Measurements from ENCODE around the gene ARHGAP28. TPM values are rescaled to one million over a fixed set of nuclear protein-coding genes. Genes with fewer than 3 reads are reported as not detected.

The ARHGAP28 gene
- 1.5 TPM for total RNA-seq
- long read RNA-seq, partial matches to known transcripts: 0 of 2 reads
- long read RNA-seq, other reads (novel, unspliced or antisense): 1 of 2 reads

- Histone ChIP-seq H3K36me3 (no peaks in the 10 kb centered on the region), H3K4me3 (peak within 1 kb of the TSS; percentile 79), H3K9me3 (replicated peaks) (no peaks in the 10 kb centered on the region), H3K27ac (replicated peaks) (peak within 1 kb of the TSS; percentile 89), H3K4me1 (peaks cover 17% of the 10 kb centered on the region), H3K27me3 (ENCODE audit: low read depth) (no peaks in the 10 kb centered on the region)
- peak; percentile 55 for TF ChIP-seq CTCF (IDR thresholded peaks at IDR 0.05; ENCODE audit: borderline replicate concordance)
- peak; percentile 87 for DNase-seq
- intact Hi-C loops (cut with micrococcal nuclease): loop anchor here (10.0 kb wide), 1 partner anchor 145 kb away; no protein-coding TSS in a partner anchor
Measured at GRCh38 chr18:6729247-6730091, at the start of gene ARHGAP28. Gene ARHGAP28, plus strand, starts transcription at chr18:6729716. Its CDS starts 106 bp downstream, at chr18:6729822.

- intact Hi-C loops (cut with micrococcal nuclease): no loop called here
- Histone ChIP-seq H3K9me3 (replicated peaks) (no peaks in the 10 kb centered on the region), H3K36me3 (no peaks in the 10 kb centered on the region), H3K4me3 (no peak overlapping the region), H3K4me1 (no peaks in the 10 kb centered on the region), H3K27me3 (ENCODE audit: low read depth) (peaks cover 40% of the 10 kb centered on the region), H3K27ac (replicated peaks) (no peak overlapping the region)
- DNase-seq: no peak
- no peak for TF ChIP-seq CTCF (IDR thresholded peaks at IDR 0.05; ENCODE audit: borderline replicate concordance)
Measured at GRCh38 chr18:6681331-6681875, 48.1 kb upstream of the ARHGAP28 start.

- no peak overlapping the region for H3K27ac ChIP-seq (replicated peaks)
- no peak for TF ChIP-seq CTCF (IDR thresholded peaks at IDR 0.05; ENCODE audit: borderline replicate concordance)
- H3K4me1 ChIP-seq: no peaks in the 10 kb centered on the region
- intact Hi-C loops (cut with micrococcal nuclease): no loop called here
- H3K9me3 ChIP-seq (replicated peaks): no peaks in the 10 kb centered on the region
- DNase-seq: no peak
- no peaks in the 10 kb centered on the region for H3K36me3 ChIP-seq
- peaks cover 40% of the 10 kb centered on the region for H3K27me3 ChIP-seq (ENCODE audit: low read depth)
- H3K4me3 ChIP-seq: no peak overlapping the region
Measured at GRCh38 chr18:6682437-6683111, 46.9 kb upstream of the ARHGAP28 start.

GRCh38 chr18:6683112-6683876, 46.2 kb upstream of the ARHGAP28 start:
- H3K9me3 ChIP-seq (replicated peaks): no peaks in the 10 kb centered on the region
- H3K27me3 ChIP-seq (ENCODE audit: low read depth): peaks cover 40% of the 10 kb centered on the region
- H3K4me3 ChIP-seq: no peak overlapping the region
- intact Hi-C loops (cut with micrococcal nuclease): no loop called here
- no peak for DNase-seq
- no peak overlapping the region for H3K27ac ChIP-seq (replicated peaks)
- no peak for TF ChIP-seq CTCF (IDR thresholded peaks at IDR 0.05; ENCODE audit: borderline replicate concordance)
- no peaks in the 10 kb centered on the region for H3K36me3 ChIP-seq
- H3K4me1 ChIP-seq: no peaks in the 10 kb centered on the region

- no peak for TF ChIP-seq CTCF (IDR thresholded peaks at IDR 0.05; ENCODE audit: borderline replicate concordance)
- intact Hi-C loops (cut with micrococcal nuclease): no loop called here
Measured at GRCh38 chr18:6687676-6688075, 41.8 kb upstream of the ARHGAP28 start.

More at GRCh38 chr18:6687676-6688075, 41.8 kb upstream of the ARHGAP28 start:
- no peak for DNase-seq
- H3K36me3 ChIP-seq: no peaks in the 10 kb centered on the region
- no peak overlapping the region for H3K27ac ChIP-seq (replicated peaks)
- H3K9me3 ChIP-seq (replicated peaks): no peaks in the 10 kb centered on the region
- peaks cover 28% of the 10 kb centered on the region for H3K27me3 ChIP-seq (ENCODE audit: low read depth)
- no peak overlapping the region for H3K4me3 ChIP-seq
- no peaks in the 10 kb centered on the region for H3K4me1 ChIP-seq
